ENCODE data around the gene H2BK1.

H2BK1 gene

GRCh38 chr7:151205730-151206129 is 4.6 kb downstream of the H2BK1 start:
- H3K4me3 ChIP-seq (ENCODE audit: control insufficient read depth, low read depth, low read length), result no peak overlapping the region
- no peak for DNase-seq (ENCODE audit: low read depth)
- TF ChIP-seq CTCF (conservative IDR thresholded peaks at IDR 0.05; ENCODE audit: control insufficient read depth, insufficient read depth, low read depth, low read length), result no peak

- no peak for TF ChIP-seq CTCF (conservative IDR thresholded peaks at IDR 0.05; ENCODE audit: control insufficient read depth, insufficient read depth, low read depth, low read length)
- H3K4me3 ChIP-seq (ENCODE audit: control insufficient read depth, low read depth, low read length), result no peak overlapping the region
- no peak for DNase-seq (ENCODE audit: low read depth)
These were observed 5.8 kb downstream of the H2BK1 start for GRCh38 chr7:151204383-151205032.

- no peak for DNase-seq (ENCODE audit: low read depth)
- no peak for TF ChIP-seq CTCF (conservative IDR thresholded peaks at IDR 0.05; ENCODE audit: control insufficient read depth, insufficient read depth, low read depth, low read length)
- no peak overlapping the region for H3K4me3 ChIP-seq (ENCODE audit: control insufficient read depth, low read depth, low read length)
These were observed 7.5 kb downstream of the H2BK1 start for GRCh38 chr7:151202836-151203235.

- no peak for TF ChIP-seq CTCF (conservative IDR thresholded peaks at IDR 0.05; ENCODE audit: control insufficient read depth, insufficient read depth, low read depth, low read length)
- no peak for DNase-seq (ENCODE audit: low read depth)
- H3K4me3 ChIP-seq (ENCODE audit: control insufficient read depth, low read depth, low read length), result no peak overlapping the region
These were observed 8.5 kb downstream of the H2BK1 start for GRCh38 chr7:151201751-151202150.

GRCh38 chr7:151201344-151201743 is 8.9 kb downstream of the H2BK1 start:
- no peak for DNase-seq (ENCODE audit: low read depth)
- no peak for TF ChIP-seq CTCF (conservative IDR thresholded peaks at IDR 0.05; ENCODE audit: control insufficient read depth, insufficient read depth, low read depth, low read length)
- no peak overlapping the region for H3K4me3 ChIP-seq (ENCODE audit: control insufficient read depth, low read depth, low read length)

- H3K4me3 ChIP-seq (ENCODE audit: control insufficient read depth, low read depth, low read length), result no peak overlapping the region
- TF ChIP-seq CTCF (conservative IDR thresholded peaks at IDR 0.05; ENCODE audit: control insufficient read depth, insufficient read depth, low read depth, low read length), result no peak
- DNase-seq (ENCODE audit: low read depth), result no peak
These were observed 11.1 kb downstream of the H2BK1 start for GRCh38 chr7:151198945-151199848.

All from fibroblast of mammary gland (primary cell).